ENCODE measurements around the gene POLK. TPM values are rescaled to one million over a fixed set of nuclear protein-coding genes. Genes with fewer than 3 reads are reported as not detected.

POLK gene
- total and polyA plus RNA-seq, 2 donors (not counting 3 experiments of a cell fraction or from before 2014, with no cell fraction given): 5.1 to 27.3 TPM

DNA sequence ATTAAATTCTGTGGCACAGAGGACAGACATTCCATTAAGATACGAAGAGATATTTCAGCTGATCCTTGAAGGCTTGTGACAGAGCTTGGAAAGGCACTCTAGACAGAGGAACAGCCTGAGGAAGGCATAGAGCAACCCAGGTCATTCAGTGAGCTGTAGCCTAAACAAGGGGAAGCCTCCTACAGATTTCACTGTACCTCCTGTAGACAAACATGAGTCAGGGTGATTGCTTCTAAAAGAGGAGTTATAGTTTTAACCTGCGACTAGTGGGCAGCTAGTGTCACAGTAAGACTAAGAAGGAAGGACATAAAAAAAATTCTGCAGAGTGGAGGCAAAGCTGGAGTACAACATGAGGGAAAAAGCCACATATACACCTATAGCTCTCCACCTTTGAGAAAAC lies 56.0 kb downstream of the POLK start:
- no TSS peak for BruUV-seq (replicated peaks)
- TF ChIP-seq POLR2AphosphoS5 (IDR thresholded peaks at IDR 0.05; ENCODE audit: insufficient read depth, low read depth, low read length): no peak
- TF ChIP-seq FOS (IDR thresholded peaks at IDR 0.05; ENCODE audit: borderline replicate concordance, insufficient read depth, low read length): no peak
- TF ChIP-seq, protein P1, sequence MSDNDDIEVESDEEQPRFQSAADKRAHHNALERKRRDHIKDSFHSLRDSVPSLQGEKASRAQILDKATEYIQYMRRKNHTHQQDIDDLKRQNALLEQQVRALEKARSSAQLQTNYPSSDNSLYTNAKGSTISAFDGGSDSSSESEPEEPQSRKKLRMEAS (IDR thresholded peaks at IDR 0.05; ENCODE audit: insufficient read depth, insufficient read length): no peak
- TF ChIP-seq EZH2 (IDR thresholded peaks at IDR 0.05; ENCODE audit: borderline replicate concordance, low read depth, low read length, severe bottlenecking): no peak
- no peak for TF ChIP-seq POLR2A (IDR thresholded peaks at IDR 0.05; ENCODE audit: low read depth, low read length)
- TF ChIP-seq GATA2 (IDR thresholded peaks at IDR 0.05; ENCODE audit: insufficient read depth, insufficient read length, low read depth, low read length): no peak
- TF ChIP-seq, protein P2, sequence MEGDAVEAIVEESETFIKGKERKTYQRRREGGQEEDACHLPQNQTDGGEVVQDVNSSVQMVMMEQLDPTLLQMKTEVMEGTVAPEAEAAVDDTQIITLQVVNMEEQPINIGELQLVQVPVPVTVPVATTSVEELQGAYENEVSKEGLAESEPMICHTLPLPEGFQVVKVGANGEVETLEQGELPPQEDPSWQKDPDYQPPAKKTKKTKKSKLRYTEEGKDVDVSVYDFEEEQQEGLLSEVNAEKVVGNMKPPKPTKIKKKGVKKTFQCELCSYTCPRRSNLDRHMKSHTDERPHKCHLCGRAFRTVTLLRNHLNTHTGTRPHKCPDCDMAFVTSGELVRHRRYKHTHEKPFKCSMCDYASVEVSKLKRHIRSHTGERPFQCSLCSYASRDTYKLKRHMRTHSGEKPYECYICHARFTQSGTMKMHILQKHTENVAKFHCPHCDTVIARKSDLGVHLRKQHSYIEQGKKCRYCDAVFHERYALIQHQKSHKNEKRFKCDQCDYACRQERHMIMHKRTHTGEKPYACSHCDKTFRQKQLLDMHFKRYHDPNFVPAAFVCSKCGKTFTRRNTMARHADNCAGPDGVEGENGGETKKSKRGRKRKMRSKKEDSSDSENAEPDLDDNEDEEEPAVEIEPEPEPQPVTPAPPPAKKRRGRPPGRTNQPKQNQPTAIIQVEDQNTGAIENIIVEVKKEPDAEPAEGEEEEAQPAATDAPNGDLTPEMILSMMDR (IDR thresholded peaks at IDR 0.05; ENCODE audit: extremely low read depth in 1 of 2, insufficient read depth in 1 of 2, low read depth in 1 of 2, low read length in 2 of 2): no peak
- TF ChIP-seq JUN (IDR thresholded peaks at IDR 0.05; ENCODE audit: borderline replicate concordance, insufficient read depth, insufficient read length, low read depth): no peak
- no peak for TF ChIP-seq MYC (IDR thresholded peaks at IDR 0.05; ENCODE audit: low read depth, low read length)
- intact Hi-C loops (cut with micrococcal nuclease) (loop anchor here (1.0 kb wide), 2 partner anchors 8 to 56 kb away; partner anchors contain the start of genes CERT1 and POLK), dilution Hi-C loops (cut with MboI; ENCODE audit: extremely low pct_ligation_motif_present, low sequenced_read_pairs) (no loop called here)
- Histone ChIP-seq H3K27me3 (ENCODE audit: control insufficient read depth in 2 of 2, insufficient read depth in 2 of 2, low read length in 2 of 2) (no peaks in the 10 kb centered on the region), H3K79me2 (ENCODE audit: control insufficient read depth, insufficient read depth, low read length) (peaks cover 37% of the 10 kb centered on the region), H3K9ac (replicated peaks; ENCODE audit: extremely low read depth, insufficient read depth, low read length) (peak overlapping the region; percentile 56), H2AFZ (ENCODE audit: low read depth, low read length) (peak overlapping the region; percentile 23), H3K27ac (ENCODE audit: insufficient read depth, low read depth, low read length) (peak overlapping the region; percentile 90), H3K4me2 (ENCODE audit: insufficient read depth, low read length) (peak overlapping the region; percentile 86), H4K20me1 (replicated peaks; ENCODE audit: control insufficient read depth, extremely low read depth, insufficient read depth, low read length) (no peaks in the 10 kb centered on the region), H3K4me3 (replicated peaks in 1 of 3; ENCODE audit: insufficient read depth in 1 of 3, low read depth in 1 of 3, low read length in 3 of 3) (peak overlapping the region in 1 of 3 experiments; percentile 35), H3K36me3 (ENCODE audit: control insufficient read depth in 2 of 2, extremely low read depth in 1 of 2, insufficient read depth in 2 of 2, low read length in 2 of 2) (no peaks in the 10 kb centered on the region), H3K9me1 (replicated peaks; ENCODE audit: control insufficient read depth, extremely low read depth, insufficient read depth, low read length) (no peaks in the 10 kb centered on the region), H3K9me3 (replicated peaks; ENCODE audit: control insufficient read depth, insufficient read depth, low read length) (no peaks in the 10 kb centered on the region), H3K4me1 (ENCODE audit: control insufficient read depth, extremely low read depth, insufficient read depth, low read length) (peaks cover 32% of the 10 kb centered on the region)
- ChIA-PET CTCF (interaction anchor here (0.9 to 3.8 kb wide), 6 partner anchors 9 to 231 kb away, joined by 4 to 22 read pairs (median 7); partner anchors contain the start of gene HMGCR), POLR2A (interaction anchor here (0.8 to 1.0 kb wide), 2 partner anchors 9 to 56 kb away, joined by 3 read pairs; partner anchors contain the start of genes CERT1 and POLK)
- FAIRE-seq (peak; percentile 64), DNase-seq (ENCODE audit: low read depth, low spot score) (peak; percentile 79)

All from endothelial cell of umbilical vein (primary cell).